ENCODE data around the gene BRSK2.

The BRSK2 gene

DNA sequence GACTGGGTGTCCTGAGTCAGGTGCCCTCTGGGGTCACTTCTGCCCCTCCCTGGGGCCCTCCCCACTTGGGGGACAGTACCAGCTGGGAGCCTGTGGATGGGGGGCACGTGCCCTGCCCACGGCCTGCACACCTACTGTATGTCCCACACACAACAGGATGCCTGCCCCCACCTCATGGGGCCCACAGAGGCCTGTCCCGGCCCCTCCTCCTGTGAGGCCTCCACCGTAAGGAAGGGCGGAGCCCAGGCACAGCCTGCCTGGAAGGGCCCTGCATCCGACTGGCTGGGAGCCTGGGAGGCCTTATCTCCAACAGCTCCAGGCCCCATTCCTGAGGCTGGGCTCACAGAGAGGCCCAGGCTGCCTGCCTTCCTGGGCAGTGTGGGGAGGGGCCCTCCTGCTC is 47.8 kb downstream of the BRSK2 start:
- TF ChIP-seq ZC3H10 (CRISPR knock-in tag; IDR thresholded peaks at IDR 0.05) (no peak), ZFP3 (CRISPR knock-in tag; IDR thresholded peaks at IDR 0.05) (no peak), ZFP30 (CRISPR knock-in tag; IDR thresholded peaks at IDR 0.05) (no peak), ZNF8 (CRISPR knock-in tag; IDR thresholded peaks at IDR 0.05) (no peak), GLIS3 (CRISPR knock-in tag; IDR thresholded peaks at IDR 0.05) (no peak), ZNF565 (CRISPR knock-in tag; conservative IDR thresholded peaks at IDR 0.05; ENCODE audit: low read depth) (no peak), TSHZ2 (CRISPR knock-in tag; IDR thresholded peaks at IDR 0.05) (no peak), BACH2 (CRISPR knock-in tag; IDR thresholded peaks at IDR 0.05; ENCODE audit: borderline replicate concordance) (no peak), SNAI2 (CRISPR knock-in tag; IDR thresholded peaks at IDR 0.05) (no peak), PPARA (CRISPR knock-in tag; IDR thresholded peaks at IDR 0.05; ENCODE audit: borderline replicate concordance) (no peak), CREB5 (CRISPR knock-in tag; IDR thresholded peaks at IDR 0.05; ENCODE audit: low read depth) (no peak), ESRRG (CRISPR knock-in tag; IDR thresholded peaks at IDR 0.05) (no peak), CSDC2 (CRISPR knock-in tag; IDR thresholded peaks at IDR 0.05) (no peak), ARNTL (CRISPR knock-in tag; IDR thresholded peaks at IDR 0.05; ENCODE audit: borderline replicate concordance, low read depth) (no peak), ZNF70 (CRISPR knock-in tag; IDR thresholded peaks at IDR 0.05) (no peak), ISL1 (CRISPR knock-in tag; IDR thresholded peaks at IDR 0.05) (no peak), PATZ1 (CRISPR knock-in tag; IDR thresholded peaks at IDR 0.05; ENCODE audit: borderline replicate concordance) (no peak)
- TF ChIP-seq, protein P1, sequence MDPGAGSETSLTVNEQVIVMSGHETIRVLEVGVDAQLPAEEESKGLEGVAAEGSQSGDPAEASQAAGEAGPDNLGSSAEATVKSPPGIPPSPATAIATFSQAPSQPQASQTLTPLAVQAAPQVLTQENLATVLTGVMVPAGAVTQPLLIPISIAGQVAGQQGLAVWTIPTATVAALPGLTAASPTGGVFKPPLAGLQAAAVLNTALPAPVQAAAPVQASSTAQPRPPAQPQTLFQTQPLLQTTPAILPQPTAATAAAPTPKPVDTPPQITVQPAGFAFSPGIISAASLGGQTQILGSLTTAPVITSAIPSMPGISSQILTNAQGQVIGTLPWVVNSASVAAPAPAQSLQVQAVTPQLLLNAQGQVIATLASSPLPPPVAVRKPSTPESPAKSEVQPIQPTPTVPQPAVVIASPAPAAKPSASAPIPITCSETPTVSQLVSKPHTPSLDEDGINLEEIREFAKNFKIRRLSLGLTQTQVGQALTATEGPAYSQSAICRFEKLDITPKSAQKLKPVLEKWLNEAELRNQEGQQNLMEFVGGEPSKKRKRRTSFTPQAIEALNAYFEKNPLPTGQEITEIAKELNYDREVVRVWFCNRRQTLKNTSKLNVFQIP (CRISPR knock-in tag; IDR thresholded peaks at IDR 0.05; ENCODE audit: borderline replicate concordance, low read depth): no peak
- peak; percentile 56 for ATAC-seq

DNA sequence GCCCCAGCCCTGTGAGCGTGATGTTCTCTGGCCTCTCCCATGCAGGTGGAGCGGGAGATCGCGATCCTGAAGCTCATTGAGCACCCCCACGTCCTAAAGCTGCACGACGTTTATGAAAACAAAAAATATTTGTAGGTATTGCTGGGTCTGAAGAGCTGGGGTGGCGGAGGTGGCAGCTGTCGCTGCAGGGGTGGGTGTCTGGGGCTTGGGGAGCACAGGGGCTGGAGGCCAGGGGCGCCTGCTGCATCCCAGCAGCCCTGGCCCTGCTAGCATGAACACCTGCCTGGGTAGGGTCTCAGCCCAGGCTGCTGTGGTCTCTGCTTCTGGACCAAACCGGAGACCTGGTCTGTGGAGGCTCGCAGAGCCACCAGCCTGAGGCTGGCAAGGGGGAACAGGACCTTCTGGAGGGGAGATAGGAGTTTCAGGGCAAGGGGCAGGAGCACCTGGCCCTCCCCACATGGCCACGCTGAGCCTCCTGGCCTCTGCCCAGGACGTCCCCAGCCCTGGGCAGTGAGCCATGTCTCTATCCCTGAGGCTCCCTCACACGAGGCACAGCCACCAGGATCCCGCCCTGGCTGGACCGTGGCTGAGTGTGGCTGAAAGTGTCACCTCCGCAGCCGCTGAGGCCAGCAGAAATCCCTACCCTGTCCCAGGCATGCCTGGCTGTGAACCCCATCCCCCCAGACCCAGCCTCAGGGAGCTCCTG is 48.7 kb downstream of the BRSK2 start:
- TF ChIP-seq TCF4 (CRISPR knock-in tag; IDR thresholded peaks at IDR 0.05; ENCODE audit: borderline replicate concordance): no peak
- no peak for TF ChIP-seq PATZ1 (CRISPR knock-in tag; IDR thresholded peaks at IDR 0.05; ENCODE audit: borderline replicate concordance)
- no peak for TF ChIP-seq TSHZ2 (CRISPR knock-in tag; IDR thresholded peaks at IDR 0.05)
- no peak for TF ChIP-seq ZNF8 (CRISPR knock-in tag; IDR thresholded peaks at IDR 0.05)
- no peak for TF ChIP-seq BACH2 (CRISPR knock-in tag; IDR thresholded peaks at IDR 0.05; ENCODE audit: borderline replicate concordance)
- TF ChIP-seq ARNTL (CRISPR knock-in tag; IDR thresholded peaks at IDR 0.05; ENCODE audit: borderline replicate concordance, low read depth): no peak
- peak; percentile 14; the same call in 1 of the 3 replicates for ATAC-seq

Measured in SK-N-SH treated with all-trans-retinoic acid at 6 μM for 48 hours (cell line).